HG02763 (cell line): ENCODE measurements around the gene PSMD13.

Source experiments
- ATAC-seq: cut with Tn5 transposase; IDR thresholded peaks from one replicate; pipeline ENCODE4 v1.9.1; 2021; ENCODE audit warnings: mild to moderate bottlenecking, moderate library complexity; ENCODE audit not compliant: unreplicated experiment

The PSMD13 gene

GRCh38 chr11:297586-298405 lies 61.0 kb downstream of the PSMD13 start:
- ATAC-seq = no peak

GRCh38 chr11:298406-299065 lies 61.8 kb downstream of the PSMD13 start:
- ATAC-seq = no peak

- no peak for ATAC-seq
Measured at GRCh38 chr11:299081-299891, 62.5 kb downstream of the PSMD13 start, which contains the start of gene IFITM5. Gene IFITM5, minus strand, starts transcription at chr11:299526. Its CDS starts 36 bp downstream, at chr11:299490.

- no peak for ATAC-seq
Measured at GRCh38 chr11:299951-300735, 63.4 kb downstream of the PSMD13 start.
